DMS 273 treated with DMSO at 0.1 percent for 48 hours (cell line): ENCODE data around the gene PPTC7.
"Not testable (repeated sequence)": the region's sequence is repeated elsewhere in the genome, so short reads cannot be mapped to it uniquely, and the experiment has no call there.

Experiments
- DNase-seq: peaks from one replicate; lab custom pipeline; 2025; lab: John Stamatoyannopoulos, UW

PPTC7 gene, protein sequence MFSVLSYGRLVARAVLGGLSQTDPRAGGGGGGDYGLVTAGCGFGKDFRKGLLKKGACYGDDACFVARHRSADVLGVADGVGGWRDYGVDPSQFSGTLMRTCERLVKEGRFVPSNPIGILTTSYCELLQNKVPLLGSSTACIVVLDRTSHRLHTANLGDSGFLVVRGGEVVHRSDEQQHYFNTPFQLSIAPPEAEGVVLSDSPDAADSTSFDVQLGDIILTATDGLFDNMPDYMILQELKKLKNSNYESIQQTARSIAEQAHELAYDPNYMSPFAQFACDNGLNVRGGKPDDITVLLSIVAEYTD

GRCh38 chr12:110583137-110584059, at the start of gene PPTC7:
Gene PPTC7, minus strand, starts transcription at chr12:110583318. Its CDS starts 287 bp downstream, at chr12:110583031.
- DNase-seq = peak; percentile 81

DNA sequence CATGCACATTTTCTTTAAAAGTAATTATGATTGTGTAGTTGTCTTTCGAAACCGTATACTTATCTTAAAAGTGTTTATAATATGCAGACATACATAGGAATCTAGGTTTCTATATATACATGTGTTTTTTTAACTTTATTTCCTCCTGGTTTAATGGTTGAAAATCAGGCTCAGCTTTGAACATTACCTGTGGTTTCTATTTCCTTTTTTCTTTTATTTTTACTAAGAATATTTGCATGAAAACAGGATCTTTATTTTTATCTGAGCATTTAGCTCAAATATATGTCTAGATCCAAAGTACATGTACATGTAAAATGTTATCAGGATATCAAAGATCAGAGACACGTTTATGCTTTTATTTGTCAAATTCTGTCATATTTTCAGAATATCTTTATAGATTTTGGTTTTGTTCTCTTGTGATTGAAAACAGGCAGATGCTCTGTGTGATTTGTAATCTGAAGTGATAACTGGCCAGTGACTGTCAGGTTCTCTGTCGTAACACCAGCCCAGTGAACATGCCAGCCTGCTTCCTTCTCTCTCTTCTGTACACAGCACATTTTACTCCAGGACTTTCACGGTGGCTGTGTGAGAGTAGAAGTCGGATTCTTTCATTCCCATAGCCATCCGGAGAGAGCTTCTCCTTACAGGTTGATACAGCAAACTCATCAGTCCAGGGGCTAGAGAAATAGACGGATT, 44.5 kb upstream of the PPTC7 start:
- no peak for DNase-seq

DNA sequence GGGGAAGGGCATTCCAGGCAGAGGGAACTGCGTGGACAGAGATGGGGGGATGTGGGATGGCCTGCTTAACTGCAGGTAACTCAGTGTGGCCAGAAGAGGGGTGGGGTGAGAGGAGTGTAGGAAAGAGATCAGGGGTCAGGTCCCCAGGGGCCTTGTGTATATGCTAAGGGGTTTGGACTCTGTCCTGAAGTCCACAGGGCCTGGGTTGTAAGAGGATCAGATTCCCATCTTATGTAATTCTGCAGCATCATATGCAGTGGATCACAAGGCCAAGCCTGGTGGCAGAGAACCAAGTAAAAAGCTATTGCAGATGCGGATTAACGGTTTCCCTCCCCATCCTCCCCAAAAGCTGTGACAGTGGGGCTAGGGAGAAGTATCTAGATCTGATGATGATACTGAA, 39.5 kb upstream of the PPTC7 start:
- DNase-seq = no peak

- no peak for DNase-seq
These were observed 36.4 kb upstream of the PPTC7 start for GRCh38 chr12:110619534-110619953.

DNA sequence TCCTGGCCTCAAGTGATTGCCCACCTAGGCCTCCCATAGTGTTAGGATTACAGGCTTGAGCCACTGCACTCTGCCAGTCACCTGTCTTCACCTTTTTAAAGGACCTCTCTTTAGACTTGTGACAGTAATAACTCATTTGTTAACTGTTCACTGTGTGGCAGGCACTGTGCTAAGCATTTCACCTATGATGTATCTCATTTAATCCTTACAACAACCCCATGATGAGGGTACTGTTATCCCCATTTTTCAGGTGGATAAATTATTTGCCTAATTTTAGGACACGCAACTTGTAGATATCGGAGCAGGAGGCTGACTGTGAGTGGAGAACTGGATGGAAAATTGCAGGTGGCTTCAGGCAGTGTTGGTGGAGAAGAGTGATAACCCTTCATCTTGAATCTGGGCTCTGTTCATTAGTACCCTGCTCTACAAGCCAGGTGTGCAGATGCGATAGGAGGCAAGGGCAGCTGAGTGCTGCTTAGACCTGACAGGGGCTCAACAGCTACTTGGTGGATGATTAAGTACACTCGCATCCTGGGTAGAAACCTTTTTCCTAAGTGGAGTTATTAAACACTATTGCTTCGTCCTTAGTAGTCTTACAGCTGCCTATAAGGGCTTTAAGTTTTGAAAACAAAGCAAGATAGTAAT, 33.5 kb upstream of the PPTC7 start:
- DNase-seq = no peak

DNA sequence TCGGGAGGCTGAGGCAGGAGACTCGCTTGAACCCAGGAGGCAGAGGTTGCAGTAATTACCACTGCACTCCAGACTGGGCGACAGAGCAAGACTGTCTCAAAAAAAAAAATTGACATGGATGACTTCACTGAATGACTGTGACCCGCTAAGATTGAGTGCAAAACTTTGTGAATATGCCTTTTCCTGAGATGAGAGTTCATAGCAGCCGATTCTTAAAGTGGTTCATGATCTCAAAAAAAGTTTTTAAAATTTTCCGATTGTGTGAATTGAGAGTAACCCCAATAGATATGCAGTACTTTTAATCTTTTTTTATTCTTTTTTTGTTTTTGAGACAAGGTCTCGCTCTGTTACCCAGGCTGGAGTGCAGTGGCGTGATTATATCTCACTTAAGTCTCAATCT, 32.1 kb upstream of the PPTC7 start:
- DNase-seq = no peak

DNA sequence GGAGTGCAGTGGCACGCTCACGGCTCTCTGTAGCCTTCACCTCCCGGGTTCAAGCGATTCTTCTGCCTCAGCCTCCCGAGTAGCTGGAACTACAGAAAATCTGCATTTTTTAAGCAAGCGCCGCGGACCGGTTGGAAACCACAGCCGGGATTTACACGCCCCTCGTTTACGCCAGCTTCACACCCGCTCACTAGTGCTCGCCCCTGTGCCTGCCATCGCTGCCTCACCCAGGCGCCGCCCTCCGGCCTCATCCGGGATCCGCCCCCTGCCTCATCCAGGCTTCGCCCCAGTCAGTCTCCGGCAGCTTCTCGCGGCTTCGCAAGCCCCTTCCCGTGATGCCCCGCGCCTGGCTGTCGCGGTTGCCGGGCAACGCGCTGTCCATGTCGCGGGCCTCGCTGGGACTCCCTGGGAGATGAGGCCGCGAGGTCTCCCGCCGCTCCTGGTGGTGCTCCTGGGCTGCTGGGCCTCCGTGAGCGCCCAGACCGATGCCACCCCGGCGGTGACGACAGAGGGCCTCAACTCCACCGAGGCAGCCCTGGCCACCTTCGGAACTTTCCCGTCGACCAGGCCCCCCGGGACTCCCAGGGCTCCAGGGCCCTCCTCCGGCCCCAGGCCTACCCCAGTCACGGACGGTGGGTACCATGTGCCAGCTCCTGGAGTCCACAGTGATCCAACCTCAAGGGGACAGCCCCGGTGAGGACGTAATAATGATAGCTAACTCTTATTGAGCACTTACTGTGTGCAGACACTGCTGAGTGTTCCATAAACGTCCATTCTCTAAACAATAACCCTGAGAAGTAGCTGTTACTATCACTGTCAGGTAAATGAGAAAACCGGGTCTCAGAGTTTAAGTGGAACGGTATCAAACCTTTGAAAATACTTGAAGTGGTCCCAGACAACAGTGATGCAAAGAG, 30.9 kb upstream of the PPTC7 start, which contains the start of gene TCTN1:
Gene TCTN1 (plus strand): TSS at position 359 of the 914 bp plus-strand sequence. CDS start 54 bp downstream, at position 413.
- DNase-seq = peak; percentile 82

DNA sequence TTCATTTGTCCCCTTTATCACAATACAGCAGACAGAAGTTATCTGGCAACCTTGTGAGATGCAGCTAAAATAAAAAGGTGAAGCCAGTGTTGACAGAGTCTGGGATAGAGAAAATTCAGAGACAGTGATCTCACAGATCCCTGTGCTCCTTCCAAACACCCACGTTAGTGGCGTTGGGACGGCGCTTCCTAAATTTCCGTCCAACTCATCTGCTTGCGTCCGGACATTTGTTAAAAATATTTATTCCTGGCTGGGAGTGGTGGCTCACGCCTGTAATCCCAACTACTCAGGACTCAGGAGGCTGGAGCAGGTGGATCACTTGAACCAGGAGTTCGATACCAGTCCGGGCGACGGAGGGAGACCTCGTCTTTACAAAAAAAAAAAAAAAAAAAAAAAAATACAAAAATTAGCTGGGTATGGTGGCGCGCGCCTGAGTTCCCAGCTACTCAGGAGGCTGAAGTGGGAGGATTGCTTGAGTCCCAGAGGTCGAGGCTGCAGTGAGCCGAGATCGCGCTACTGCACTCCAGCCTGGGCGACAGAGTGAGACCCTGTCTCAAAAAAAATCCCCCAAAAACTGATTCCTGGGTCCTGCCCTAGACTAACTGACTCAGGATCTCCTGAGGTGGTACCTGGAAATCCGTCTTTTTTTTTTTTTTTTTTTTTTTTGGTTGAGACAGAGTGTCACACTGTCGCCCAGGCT, 30.1 kb upstream of the PPTC7 start:
- DNase-seq = no peak

DNA sequence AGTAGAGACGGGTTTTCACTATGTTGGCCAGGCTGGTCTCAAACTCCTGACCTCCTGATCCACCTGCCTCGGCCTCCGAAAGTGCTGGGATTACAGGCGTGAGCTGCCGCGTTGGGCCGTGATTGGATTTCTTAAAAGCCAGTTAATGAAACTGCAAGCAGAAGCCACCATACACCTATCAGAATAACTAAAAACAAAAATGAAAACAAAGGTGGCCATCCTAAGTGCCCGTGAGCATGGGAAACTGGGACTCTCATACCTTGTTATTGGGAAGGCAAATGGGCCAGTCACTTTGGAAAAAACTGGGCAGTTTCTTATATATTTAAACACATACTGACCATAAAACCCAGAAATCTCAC, 23.1 kb upstream of the PPTC7 start:
- no peak for DNase-seq

GRCh38 chr12:110602085-110602814, 19.1 kb upstream of the PPTC7 start:
- not testable (repeated sequence) for DNase-seq

DNA sequence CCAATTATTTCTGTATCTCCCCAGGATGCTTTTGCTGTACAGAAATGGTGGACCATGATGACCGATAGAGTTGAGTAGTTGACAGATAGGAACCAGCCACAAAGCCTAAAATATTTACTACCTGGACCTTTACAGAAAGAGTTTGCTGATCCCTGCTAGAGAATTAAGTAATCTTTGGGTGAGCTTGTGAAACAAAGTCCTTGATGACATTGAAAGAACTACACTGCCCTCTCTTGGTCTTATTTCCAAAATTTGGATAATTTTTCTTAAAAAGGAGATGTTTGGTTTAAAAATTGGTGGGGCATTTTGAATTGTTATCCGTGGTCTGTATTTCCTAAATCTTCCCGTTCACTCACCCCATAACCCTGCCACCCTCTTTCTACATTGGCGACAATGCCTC, 17.1 kb upstream of the PPTC7 start:
- peak; percentile 5 for DNase-seq

DNA sequence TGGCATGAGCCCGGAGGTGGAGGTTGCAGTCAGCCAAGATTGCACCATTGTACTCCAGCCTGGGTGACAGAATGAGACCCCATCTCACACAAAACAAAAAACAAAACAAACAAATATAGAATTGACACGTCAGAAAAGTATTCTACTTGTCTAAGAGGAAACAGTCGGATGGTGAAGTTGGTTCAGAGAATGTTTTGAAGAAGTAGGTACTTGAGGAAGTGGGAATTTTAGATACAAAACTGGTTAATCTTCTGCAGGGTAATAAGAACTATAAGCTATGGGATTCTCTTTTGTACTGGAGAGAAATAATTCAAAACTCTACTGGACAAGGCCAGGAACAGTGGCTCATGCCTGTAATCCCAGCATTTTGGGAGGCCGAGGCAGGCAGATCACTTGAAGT, 16.2 kb upstream of the PPTC7 start:
- DNase-seq = no peak

DNA sequence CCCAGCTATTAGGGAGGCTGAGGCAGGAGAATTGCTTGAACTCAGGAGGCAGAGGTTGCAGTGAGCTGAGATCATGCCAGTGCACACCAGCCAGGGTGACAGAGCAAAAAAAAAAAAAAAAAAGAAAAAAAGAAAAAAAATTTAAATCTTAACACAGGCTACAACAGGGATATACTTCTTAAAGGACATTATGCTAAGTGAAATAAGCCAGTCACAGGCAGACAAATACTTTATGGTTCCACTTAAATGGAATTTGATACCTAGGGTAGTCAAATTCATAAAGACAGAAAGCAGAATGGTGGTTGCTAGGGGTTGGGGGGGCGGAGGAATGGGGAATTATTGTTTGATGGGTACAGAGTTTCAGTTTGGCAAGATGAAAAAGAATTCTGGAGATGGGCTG, 14.8 kb upstream of the PPTC7 start:
- DNase-seq = no peak

DNA sequence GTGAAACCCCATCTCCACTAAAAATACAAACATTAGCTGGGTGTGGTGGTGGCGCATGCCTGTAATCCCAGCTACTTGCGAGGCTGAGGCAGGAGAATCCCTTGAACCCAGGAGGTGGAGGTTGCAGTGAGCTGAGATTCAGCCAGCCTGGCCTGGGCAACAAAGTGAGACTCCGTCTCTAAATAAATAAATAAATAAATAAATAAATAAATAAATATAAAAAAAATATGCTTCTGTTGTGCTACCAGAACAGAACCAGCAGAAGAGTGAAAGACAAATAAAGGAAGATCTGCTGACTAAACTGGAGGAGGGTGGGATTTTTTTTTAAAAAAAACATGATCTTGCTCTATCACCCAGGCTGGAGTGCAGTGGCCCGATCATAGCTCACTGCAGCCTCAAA, 9.8 kb upstream of the PPTC7 start:
- DNase-seq = not testable (repeated sequence)

DNA sequence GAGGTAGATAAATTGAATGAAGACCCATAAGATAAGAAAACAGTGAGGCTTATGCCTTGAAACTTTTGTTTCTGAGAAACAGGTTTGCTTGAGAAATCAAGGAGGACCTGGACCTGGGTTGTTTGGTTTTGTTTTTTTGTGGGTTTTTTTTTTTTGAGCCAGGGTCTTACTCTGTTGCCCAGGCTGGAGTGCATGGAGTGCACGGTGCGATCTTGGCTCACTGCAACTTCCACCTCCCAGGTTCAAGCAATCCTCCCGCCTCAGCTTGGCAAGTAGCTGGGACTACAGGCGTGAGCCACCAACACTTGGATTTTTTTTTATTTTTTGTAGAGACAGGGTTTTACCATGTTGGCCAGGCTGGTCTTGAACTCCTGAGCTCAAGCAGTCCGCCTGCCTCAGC, 9.0 kb upstream of the PPTC7 start:
- no peak for DNase-seq

DNA sequence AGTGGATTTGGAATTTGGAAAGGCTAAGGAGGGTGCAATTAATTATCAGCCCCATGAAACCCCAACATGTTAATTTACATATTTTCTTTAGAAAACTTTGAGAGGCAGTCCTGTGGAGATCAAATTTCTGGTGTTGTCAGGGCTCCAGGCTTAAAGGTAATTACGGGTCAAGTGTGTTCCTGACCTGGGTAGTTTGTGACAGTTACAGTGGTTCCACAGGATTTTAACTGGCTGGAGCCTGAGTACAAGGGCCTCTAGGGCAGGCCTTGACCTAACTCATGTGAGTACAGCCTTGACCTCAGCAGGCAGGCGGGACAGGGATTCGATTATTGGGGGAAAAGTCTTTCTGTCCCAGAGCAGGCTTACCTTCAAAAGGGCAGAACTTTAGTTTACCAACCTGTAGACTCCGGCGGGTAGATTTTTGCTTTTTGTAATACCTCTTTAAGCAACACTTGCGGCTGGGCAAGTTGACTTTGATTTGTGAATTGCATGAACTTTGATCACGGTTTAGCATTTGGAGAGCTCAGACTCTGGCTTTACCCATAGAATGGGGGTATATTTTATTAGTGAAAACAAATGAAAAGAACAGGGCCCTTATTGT, 8.4 kb upstream of the PPTC7 start:
- no peak for DNase-seq

GRCh38 chr12:110590806-110591326, 7.7 kb upstream of the PPTC7 start:
- DNase-seq = no peak

DNA sequence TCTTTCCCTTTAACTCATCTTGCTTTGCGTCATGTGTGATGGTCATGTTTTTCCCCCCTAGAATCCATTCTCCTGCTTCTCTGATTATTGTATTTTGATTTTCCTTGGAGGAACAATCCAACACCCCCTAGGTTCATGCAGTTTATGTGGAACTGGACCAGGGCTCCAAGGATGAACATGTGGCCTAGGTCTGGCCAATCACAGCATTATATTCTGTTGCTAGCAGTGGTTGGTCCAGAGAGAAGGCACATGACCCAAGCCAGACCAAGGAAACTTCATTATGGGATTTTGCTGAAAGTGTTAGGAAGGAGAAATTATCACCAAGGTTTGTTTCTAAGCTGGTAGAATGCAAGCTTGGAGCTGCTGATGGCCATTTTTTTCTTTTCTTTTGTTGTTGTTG, 6.9 kb upstream of the PPTC7 start:
- no peak for DNase-seq

DNA sequence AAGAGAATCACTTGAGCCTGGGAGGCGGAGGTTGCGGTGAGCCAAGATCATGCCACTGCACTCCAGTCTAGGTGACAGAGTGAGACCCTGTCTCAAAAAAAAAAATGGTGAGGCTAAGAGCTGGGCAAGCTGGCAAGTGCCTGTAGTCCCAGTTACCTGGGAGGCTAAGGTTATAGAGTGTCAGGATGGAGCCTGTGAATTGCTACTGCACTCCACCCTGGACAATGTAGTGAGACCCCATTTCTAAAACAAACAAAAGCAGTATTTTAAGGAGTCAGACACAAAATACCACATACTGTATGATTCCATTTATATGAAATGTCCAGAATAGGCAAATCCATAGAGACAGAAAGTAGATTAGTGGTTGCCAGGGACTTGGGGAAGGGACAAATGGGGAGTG, 4.0 kb upstream of the PPTC7 start:
- DNase-seq = not testable (repeated sequence)
